Head of caudate nucleus (tissue), 42 donors: ENCODE measurements around the gene DDX49.
A peak's percentile ranks its signal among the peaks of the same experiment; 100 is the strongest.

ENCODE experiments used
- DNase-seq, 42 donors: peaks; one replicate each; pipeline versions ENCODE4 v3.0.0 to v3.0.0-alpha.2; 2020 to 2021; ENCODE audit warnings: mixed read lengths in 7 of 42
- intact Hi-C: fragments of 100-400 bp; cut with DNase I; formaldehyde crosslinking; loops from one replicate; pipeline ENCODE4 v1.15.0; 2022

DDX49 gene

GRCh38 chr19:18919086-18919899, at the start of gene DDX49, which contains the start of gene COPE:
TSS of gene DDX49 (plus strand) at chr19:18919715. CDS start at chr19:18919742, 27 bp downstream.
TSS of gene COPE (minus strand) at chr19:18919387. CDS start at chr19:18919348, 39 bp downstream.
- peak; percentile 96 to 100 (median 99) for DNase-seq
- intact Hi-C loops = no loop called here

GRCh38 chr19:18869781-18870530, 49.6 kb upstream of the DDX49 start:
- intact Hi-C loops = no loop called here
- DNase-seq = no peak

- no peak for DNase-seq
- intact Hi-C loops = no loop called here
Measured at GRCh38 chr19:18870531-18871172, 48.9 kb upstream of the DDX49 start.

GRCh38 chr19:18871543-18871942, 48.0 kb upstream of the DDX49 start:
- DNase-seq = no peak
- intact Hi-C loops = no loop called here

- intact Hi-C loops = no loop called here
- DNase-seq = no peak
Measured at GRCh38 chr19:18875726-18876125, 43.8 kb upstream of the DDX49 start.

- intact Hi-C loops = no loop called here
- no peak for DNase-seq
Measured at GRCh38 chr19:18876865-18877264, 42.6 kb upstream of the DDX49 start.

GRCh38 chr19:18878058-18878797, 41.3 kb upstream of the DDX49 start:
- intact Hi-C loops = no loop called here
- no peak for DNase-seq

GRCh38 chr19:18878858-18879578, 40.5 kb upstream of the DDX49 start:
- intact Hi-C loops = no loop called here
- no peak for DNase-seq

- no peak for DNase-seq
Measured at GRCh38 chr19:18879579-18880373, 39.7 kb upstream of the DDX49 start.

GRCh38 chr19:18881491-18881890, 38.0 kb upstream of the DDX49 start:
- intact Hi-C loops = no loop called here
- no peak for DNase-seq

More at GRCh38 chr19:18879579-18880373, 39.7 kb upstream of the DDX49 start:
- intact Hi-C loops = no loop called here

- intact Hi-C loops = no loop called here
- no peak for DNase-seq
Measured at GRCh38 chr19:18883526-18884304, 35.8 kb upstream of the DDX49 start.

GRCh38 chr19:18886972-18887371, 32.5 kb upstream of the DDX49 start:
- DNase-seq = no peak
- intact Hi-C loops = no loop called here

GRCh38 chr19:18889949-18890745, 29.4 kb upstream of the DDX49 start:
- intact Hi-C loops = no loop called here
- DNase-seq = no peak

GRCh38 chr19:18893587-18894253, 25.8 kb upstream of the DDX49 start:
- DNase-seq = peak in 4 of 42 donors; percentile 44 to 54 (median 48)
- intact Hi-C loops = no loop called here

GRCh38 chr19:18894254-18895037, 25.1 kb upstream of the DDX49 start:
- DNase-seq = peak; percentile 87 to 99 (median 96)
- intact Hi-C loops = no loop called here
